Measurements from ENCODE around the gene ADCY2. TPM values are rescaled to one million over a fixed set of nuclear protein-coding genes. Genes with fewer than 3 reads are reported as not detected.

ADCY2 gene
- total RNA-seq, 1 donor from 2014 or later = 0.95 TPM

DNA sequence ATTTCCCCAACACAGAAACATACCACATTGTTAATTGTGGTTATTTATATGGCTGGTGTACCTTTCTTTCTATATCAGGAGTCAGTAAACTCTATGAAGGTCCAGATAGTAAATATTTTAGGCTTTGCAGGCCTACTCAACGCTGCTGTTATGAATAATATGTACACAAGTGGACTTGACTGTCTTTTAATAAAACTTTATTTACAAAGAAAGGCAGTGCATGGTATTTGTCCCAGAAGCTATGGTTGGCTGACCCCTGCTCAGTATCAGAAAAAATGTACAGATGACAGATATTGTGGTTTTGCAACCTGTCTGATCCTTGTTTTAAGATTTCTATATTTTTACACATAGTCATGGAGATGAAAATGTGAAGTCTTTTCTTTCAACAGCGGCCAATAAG, 478.7 kb downstream of the ADCY2 start:
- peaks cover 40% of the 10 kb centered on the region for H3K4me1 Mint-ChIP-seq (ENCODE audit: low read depth)

DNA sequence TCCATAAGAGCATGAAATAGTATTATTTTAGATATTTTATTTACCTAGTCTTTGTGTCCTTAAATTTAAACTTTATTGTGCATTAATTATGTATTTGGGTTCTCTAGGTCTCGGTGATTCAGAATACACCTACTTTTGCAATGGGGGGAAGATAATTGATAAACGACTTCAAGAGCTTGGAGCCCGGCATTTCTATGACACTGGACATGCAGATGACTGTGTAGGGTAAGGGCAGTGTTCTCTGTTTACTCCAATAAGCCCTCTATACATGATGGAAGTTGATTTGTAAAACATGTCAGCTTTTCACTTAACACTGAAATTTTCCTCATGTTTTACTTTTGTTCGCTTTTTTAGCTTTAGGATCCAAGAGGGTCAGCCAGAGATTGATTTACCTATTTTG, 479.2 kb downstream of the ADCY2 start:
- no peaks in the 10 kb centered on the region for H3K9me3 Mint-ChIP-seq (ENCODE audit: low read depth)
- TF ChIP-seq, protein P1, sequence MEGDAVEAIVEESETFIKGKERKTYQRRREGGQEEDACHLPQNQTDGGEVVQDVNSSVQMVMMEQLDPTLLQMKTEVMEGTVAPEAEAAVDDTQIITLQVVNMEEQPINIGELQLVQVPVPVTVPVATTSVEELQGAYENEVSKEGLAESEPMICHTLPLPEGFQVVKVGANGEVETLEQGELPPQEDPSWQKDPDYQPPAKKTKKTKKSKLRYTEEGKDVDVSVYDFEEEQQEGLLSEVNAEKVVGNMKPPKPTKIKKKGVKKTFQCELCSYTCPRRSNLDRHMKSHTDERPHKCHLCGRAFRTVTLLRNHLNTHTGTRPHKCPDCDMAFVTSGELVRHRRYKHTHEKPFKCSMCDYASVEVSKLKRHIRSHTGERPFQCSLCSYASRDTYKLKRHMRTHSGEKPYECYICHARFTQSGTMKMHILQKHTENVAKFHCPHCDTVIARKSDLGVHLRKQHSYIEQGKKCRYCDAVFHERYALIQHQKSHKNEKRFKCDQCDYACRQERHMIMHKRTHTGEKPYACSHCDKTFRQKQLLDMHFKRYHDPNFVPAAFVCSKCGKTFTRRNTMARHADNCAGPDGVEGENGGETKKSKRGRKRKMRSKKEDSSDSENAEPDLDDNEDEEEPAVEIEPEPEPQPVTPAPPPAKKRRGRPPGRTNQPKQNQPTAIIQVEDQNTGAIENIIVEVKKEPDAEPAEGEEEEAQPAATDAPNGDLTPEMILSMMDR (IDR thresholded peaks at IDR 0.05) = no peak
- H3K36me3 Mint-ChIP-seq (ENCODE audit: low read depth) = peaks cover 25% of the 10 kb centered on the region
- peaks cover 35% of the 10 kb centered on the region for H3K4me1 Mint-ChIP-seq (ENCODE audit: low read depth)
- H3K27me3 Mint-ChIP-seq (ENCODE audit: low read depth) = no peaks in the 10 kb centered on the region
- no peak for DNase-seq (ENCODE audit: low spot score)
- H3K4me3 Mint-ChIP-seq (ENCODE audit: unreplicated experiment) = no peak overlapping the region
- H3K27ac Mint-ChIP-seq (ENCODE audit: unreplicated experiment) = no peak overlapping the region

More for the DNA sequence above, 478.7 kb downstream of the ADCY2 start:
- Mint-ChIP-seq H3K4me3 (ENCODE audit: unreplicated experiment) (no peak overlapping the region), H3K27ac (ENCODE audit: unreplicated experiment) (no peak overlapping the region), H3K27me3 (ENCODE audit: low read depth) (no peaks in the 10 kb centered on the region), H3K36me3 (ENCODE audit: low read depth) (peaks cover 23% of the 10 kb centered on the region), H3K9me3 (ENCODE audit: low read depth) (no peaks in the 10 kb centered on the region)
- TF ChIP-seq, protein P1 (IDR thresholded peaks at IDR 0.05) = no peak
- no peak for DNase-seq (ENCODE audit: low spot score)

DNA sequence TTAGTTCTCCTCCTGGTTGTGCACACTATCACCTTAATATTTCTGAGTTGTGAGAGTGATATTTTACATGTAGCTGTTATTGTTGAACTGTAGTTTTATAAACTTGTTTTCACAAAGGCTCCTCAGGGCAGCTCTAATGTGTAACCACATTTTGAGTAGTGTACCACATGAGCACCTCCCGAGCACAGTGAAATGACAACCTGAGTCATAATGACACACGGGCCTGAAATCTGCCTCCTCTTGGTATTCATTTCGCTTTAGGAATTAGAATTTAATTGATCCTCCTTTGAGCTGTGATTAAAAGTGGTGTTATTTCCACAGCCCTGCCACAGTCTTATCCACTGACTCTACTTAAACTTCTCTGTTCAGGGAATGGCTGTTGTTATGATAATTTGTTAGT, 480.9 kb downstream of the ADCY2 start:
- no peak for DNase-seq (ENCODE audit: low spot score)
- H3K36me3 Mint-ChIP-seq (ENCODE audit: low read depth) = peaks cover 33% of the 10 kb centered on the region
- H3K27me3 Mint-ChIP-seq (ENCODE audit: low read depth) = no peaks in the 10 kb centered on the region
- H3K9me3 Mint-ChIP-seq (ENCODE audit: low read depth) = no peaks in the 10 kb centered on the region
- peaks cover 24% of the 10 kb centered on the region for H3K4me1 Mint-ChIP-seq (ENCODE audit: low read depth)
- no peak overlapping the region for H3K27ac Mint-ChIP-seq (ENCODE audit: unreplicated experiment)
- no peak overlapping the region for H3K4me3 Mint-ChIP-seq (ENCODE audit: unreplicated experiment)
- TF ChIP-seq, protein P1 (IDR thresholded peaks at IDR 0.05) = no peak

DNA sequence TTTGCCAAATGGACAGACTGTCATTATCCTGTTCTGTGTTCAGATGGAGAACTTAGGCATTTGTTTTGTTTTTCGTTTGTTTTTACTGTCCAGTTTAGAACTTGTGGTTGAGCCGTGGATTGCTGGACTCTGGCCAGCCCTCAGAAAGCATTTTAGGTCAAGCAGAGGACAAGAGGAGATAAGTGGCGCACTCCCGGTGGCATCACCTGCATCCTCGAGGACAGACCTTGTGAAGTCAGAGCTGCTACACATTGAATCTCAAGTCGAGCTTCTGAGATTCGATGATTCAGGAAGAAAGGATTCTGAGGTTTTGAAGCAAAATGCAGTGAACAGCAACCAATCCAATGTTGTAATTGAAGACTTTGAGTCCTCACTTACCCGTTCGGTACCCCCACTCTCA, 481.9 kb downstream of the ADCY2 start:
- Mint-ChIP-seq H3K27me3 (ENCODE audit: low read depth) (no peaks in the 10 kb centered on the region), H3K4me3 (ENCODE audit: unreplicated experiment) (no peak overlapping the region), H3K36me3 (ENCODE audit: low read depth) (peaks cover 36% of the 10 kb centered on the region), H3K4me1 (ENCODE audit: low read depth) (peaks cover 18% of the 10 kb centered on the region), H3K9me3 (ENCODE audit: low read depth) (no peaks in the 10 kb centered on the region), H3K27ac (ENCODE audit: unreplicated experiment) (no peak overlapping the region)
- DNase-seq (ENCODE audit: low spot score) = no peak
- TF ChIP-seq, protein P1 (IDR thresholded peaks at IDR 0.05) = no peak

DNA sequence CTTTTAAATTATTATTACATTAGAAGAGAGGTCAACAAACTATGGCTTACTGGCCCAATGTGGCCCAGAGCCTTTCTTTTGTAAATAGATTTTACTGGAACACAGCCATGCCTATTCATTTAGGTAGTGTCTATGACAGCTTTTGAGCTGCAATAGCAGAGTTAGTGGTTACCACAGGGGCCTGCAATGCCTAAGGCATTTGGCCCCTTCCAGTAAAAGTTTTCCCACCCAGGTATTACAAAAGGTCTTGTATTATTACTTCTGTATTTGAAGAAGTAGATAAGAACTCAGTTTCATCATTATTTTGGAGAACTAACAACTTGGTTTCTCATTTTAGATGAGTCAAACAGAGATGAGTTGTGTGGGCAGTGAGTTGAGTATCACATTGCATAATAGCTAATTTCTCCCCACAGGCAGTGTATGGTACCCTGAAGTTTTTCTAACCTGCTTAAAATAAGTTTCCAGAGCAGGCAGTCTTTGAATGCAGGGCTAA, 482.5 kb downstream of the ADCY2 start:
- DNase-seq (ENCODE audit: low spot score) = no peak
- Mint-ChIP-seq H3K27ac (ENCODE audit: unreplicated experiment) (no peak overlapping the region), H3K4me1 (ENCODE audit: low read depth) (peaks cover 16% of the 10 kb centered on the region), H3K9me3 (ENCODE audit: low read depth) (no peaks in the 10 kb centered on the region), H3K36me3 (ENCODE audit: low read depth) (peaks cover 37% of the 10 kb centered on the region), H3K27me3 (ENCODE audit: low read depth) (no peaks in the 10 kb centered on the region), H3K4me3 (ENCODE audit: unreplicated experiment) (no peak overlapping the region)
- TF ChIP-seq, protein P1 (IDR thresholded peaks at IDR 0.05) = no peak

Data from chondrocyte (in vitro differentiated cells).